Measurements from ENCODE around the gene TSG101.

The TSG101 gene, protein sequence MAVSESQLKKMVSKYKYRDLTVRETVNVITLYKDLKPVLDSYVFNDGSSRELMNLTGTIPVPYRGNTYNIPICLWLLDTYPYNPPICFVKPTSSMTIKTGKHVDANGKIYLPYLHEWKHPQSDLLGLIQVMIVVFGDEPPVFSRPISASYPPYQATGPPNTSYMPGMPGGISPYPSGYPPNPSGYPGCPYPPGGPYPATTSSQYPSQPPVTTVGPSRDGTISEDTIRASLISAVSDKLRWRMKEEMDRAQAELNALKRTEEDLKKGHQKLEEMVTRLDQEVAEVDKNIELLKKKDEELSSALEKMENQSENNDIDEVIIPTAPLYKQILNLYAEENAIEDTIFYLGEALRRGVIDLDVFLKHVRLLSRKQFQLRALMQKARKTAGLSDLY

DNA sequence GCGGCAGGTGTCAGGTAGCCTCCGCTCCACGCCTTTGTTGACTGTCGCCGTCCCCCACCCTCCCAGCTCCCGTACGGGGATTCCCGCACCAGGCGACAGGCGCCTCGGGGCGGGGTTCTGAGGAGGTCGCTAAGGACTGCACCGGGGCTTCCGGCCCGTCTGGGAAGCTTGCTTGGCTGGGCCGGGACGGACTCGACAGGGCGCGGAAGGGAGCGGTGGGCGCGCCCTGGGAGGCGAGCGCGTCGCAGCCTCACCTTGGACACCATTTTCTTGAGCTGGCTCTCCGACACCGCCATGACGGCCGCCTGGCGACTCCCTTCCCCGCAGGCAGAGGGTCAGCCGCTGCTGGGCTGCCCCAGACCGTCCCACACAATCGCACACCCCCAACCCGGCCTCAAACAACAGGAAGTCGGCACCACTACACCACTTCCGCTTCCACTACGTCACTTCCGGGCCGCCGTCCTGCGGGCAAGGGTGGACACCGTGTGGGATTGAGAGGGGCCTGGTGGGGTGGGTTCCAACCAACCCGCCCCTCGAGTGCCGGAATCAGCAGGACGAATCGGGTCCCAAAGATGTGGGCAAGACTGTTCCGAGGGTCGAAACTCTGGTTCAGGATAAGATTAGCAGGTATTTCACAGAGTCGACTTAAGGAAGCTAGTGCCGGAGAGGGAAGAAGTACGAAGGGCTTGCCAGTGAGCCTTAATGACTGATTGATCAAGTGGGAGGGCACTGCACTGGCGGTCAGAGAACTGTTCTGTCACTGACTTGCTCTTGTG lies at the start of gene TSG101:
Gene TSG101 (minus strand): TSS at position 422 of the 776 bp plus-strand sequence. CDS start 126 bp downstream, at position 296.
- peak; percentile 63 to 77 for DNase-seq

DNA sequence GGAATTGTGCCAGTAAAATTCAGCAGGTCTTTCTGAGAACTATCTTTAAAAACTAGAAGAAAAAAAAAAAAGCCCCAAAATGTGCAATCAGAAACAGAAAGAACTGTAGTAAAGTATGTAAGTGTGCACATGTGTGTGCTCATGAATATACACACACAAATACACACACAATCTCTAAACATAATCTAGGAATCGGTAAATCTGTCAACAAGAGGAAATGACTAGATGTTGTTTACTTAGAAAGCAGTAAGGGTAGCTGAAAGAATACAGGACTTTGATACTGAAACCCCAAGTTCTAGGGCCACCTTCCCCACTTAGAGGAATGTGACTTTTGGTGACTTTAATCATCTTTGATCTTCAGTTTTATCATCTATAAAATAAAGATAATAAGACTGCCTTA lies 48.6 kb upstream of the TSG101 start:
- DNase-seq: no peak

DNA sequence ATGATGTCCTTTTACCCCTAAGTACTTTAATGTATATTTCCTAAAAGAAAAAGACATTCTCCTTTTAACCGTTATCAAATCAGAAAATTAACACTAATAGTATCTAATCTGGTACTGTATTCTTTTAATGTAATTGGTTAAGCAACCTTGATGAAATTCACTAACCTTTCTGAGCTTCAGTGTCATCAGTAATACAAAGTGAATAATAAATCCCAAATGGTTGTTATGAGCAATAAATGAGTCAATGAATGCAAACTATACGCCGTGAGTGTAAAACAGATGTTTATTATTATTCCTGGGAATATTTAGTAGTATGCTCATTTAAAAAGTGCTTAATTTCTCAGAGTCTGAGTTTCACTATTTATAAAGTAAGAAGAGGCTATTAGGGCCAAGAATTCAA lies 40.3 kb upstream of the TSG101 start:
- no peak for DNase-seq

DNA sequence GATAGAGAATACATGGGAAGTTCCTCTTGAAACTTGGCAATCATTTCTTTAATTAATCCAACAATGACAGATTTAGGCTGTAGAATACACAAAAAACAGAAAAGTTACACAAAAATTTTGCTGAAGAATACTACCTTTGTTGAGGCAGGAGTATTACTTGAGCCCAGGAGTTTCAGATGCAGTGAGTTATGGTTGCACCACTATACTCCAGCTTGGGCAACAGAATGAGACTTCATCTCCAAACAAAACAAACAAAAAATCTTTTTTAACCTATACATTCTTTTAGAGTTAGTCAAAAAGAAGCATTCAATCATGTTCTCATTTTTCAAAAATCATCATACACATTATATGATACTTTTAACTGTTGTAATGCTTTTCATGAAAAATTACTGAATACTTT lies 39.7 kb upstream of the TSG101 start:
- no peak for DNase-seq

DNA sequence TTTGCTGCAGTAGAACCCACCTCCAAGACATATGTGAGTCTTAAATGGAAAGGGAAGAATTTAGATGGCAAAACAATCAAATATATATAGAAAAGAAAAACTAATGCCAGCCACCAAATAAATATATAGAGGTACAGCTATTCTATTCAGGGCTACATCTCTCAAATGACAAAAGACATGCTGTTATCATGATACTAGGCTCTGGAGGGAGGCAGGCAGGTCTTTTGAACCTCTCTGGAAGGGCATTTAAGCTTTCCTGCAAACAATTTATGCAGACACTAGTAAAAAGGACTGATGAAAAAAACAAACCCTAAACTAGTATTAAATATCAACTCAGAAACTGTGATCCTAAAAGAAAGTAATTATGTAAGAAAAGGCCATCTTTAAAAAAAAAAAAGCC lies 37.4 kb upstream of the TSG101 start:
- DNase-seq: no peak

DNA sequence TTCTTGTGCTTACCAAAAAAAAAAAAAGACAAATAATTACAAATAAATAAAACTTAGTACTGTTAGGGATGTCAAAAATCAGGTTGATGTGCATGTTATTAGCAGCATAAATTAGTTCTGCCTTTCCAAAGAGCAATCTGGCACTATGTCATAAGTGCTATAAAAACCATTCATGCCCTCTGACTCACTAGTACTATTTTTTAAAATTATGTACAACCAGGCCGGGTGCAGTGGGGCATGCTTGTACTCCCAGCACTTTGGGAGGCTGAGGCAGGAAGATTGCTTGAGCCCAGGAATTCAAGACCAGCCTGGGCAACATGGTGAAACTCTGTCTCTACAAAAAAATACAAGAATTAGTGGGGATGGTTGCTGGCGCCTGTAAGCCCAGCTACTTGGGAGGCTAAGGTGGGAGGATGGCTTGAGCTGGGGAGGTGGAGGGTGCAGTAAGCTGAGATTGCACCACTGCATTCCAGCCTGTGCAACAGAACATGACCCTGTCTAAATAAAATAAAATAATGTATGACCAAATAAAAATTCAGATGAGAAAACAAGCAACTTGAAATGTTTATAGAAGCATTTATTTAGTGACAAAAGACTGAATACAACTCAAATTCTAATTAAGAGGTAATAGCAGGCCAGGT lies 36.5 kb upstream of the TSG101 start:
- DNase-seq: no peak

DNA sequence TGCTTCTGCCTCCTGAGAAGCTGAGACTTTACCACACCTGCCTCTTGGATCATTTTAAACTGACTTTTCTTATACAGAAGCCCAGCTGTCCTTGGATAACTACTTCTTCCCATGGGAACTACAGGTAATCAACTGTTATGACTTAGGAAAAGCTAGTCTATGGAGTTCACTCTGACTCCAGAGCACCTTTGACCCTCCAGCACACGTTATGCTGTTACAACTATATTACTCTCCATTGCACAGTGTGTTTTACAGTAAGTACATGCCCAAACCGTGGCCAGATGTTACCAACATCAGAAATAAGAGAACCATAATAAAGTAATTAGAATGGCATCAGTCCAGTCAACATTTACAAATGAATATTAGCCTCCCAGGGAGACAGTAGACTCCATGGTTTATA lies 21.3 kb upstream of the TSG101 start:
- no peak for DNase-seq

DNA sequence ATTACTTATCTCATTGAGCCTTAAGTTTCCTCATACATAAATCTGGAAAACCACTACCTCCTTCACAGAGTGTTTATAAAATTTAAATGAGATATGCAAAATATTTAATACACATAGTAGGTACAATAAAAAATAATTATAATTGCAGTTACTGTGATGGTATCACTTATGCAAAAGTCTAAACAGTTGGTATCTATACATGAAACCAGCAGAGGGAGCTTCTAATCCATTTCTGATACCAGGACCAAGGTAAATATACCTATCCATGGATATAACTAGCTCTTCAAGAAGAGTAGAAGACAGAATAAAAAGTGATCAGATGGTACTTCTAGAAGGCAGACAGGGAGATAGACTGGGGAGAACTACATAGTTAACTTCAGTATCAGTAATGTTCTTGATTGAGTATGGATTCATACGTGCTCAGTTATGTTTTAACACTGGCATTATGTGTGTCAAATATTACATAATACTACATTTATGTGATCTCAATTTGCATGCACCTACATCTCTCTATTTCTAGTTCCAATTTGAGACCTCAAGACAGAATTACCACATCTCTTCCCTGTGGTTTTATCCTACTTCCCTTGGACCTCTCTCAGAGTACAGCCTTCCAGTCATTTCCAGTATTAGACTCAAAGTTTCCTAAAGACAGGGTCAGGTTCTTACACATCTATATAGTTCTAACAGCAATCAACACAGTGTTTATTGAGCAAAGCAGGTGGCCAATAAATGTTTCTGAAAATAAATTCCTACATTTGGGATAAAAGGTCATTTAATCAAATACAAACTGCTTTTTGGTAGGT lies 13.7 kb upstream of the TSG101 start:
- no peak for DNase-seq

DNA sequence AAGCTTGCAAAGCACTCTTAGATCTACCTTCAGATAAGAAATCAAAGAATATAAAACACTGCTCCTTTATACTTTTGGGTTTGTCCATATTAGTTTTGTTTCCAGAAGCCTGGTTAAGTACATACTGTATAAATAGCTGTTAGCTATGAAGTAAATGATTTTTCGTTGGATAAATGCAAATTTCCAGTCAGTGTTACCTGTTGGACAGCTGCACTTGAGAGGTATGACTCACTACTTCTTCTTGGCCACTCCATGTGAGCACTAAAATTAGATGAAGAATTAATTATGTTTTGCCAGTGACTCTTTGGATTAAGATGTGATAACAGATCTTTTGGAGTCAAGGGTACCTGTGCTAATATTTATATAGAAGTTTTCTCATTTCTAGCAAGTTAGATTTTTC lies 9.5 kb upstream of the TSG101 start:
- no peak for DNase-seq

DNA sequence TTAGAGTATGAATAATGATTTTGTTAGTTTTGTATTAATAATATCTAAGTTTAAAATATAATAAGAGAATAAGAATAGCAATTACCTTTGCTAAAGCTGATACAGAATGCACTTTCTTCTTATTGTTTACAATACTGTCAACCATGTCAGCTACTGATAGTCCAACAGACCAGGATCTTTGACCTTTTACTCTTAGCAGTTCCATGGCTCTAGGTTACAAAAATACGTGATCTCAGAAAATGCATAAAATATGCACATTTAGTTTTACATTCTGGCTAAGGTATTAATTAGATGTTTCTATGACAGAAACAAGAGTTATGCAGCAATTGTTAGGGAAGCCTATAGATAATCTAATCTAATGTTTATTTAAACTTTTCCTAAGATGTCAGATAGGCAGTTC lies 7.5 kb upstream of the TSG101 start:
- DNase-seq: no peak

DNA sequence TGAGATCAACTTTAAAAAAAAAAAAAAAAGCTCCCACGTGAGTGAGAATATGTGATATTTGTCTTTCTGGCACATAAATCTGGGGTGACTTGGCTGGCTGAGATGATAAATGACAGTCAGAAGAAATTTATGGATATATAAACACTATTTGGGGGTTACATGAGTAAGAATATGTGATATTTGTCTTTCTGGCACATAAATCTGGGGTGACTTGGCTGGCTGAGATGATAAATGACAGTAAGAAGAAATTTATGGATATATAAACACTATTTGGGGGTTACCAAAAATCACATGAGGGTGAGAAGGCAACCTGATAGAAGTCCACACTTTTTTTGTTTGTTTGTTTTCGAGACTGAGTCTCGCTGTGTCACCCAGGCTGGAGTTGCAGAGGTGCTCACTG lies 6.6 kb upstream of the TSG101 start:
- DNase-seq: no peak

DNA sequence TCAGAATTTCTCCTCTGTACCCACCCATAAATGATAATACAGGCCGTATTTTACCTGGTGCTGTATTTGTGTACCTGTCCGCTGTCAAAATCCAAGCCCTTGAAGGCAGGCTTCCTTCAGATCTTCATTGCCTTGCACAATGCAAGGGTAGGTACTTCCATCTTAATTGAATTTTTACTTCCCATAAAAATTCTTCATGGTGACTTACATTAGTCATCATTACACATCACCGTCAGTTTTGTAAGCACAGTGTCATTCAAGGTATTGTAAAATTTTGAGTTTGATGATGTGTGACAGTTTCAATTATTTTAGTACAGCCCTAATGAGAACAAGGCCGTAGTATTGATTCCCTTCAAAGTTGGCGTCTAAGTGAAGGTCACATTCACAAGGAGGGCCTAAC lies 770 bp upstream of the TSG101 start:
- no peak for DNase-seq

DNA sequence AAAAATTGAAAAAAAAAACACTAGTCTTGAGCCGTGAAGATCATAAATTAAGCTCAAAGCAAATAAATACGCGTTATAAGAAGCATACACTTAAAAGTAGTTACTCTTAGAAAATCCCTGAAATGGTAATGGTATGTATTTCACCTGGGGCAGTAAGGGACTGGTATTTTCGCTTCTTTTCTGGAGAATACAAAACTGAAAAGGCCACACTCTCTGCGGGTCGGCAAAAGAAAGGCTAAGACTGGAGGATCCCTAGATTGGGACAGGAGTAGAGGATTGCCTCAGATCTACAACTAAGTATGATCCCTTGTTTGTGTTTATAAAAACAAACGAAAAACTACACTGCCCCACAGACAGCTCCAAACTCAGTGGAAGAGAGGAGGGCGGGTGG lies 617 bp downstream of the TSG101 start:
- no peak for DNase-seq

DNA sequence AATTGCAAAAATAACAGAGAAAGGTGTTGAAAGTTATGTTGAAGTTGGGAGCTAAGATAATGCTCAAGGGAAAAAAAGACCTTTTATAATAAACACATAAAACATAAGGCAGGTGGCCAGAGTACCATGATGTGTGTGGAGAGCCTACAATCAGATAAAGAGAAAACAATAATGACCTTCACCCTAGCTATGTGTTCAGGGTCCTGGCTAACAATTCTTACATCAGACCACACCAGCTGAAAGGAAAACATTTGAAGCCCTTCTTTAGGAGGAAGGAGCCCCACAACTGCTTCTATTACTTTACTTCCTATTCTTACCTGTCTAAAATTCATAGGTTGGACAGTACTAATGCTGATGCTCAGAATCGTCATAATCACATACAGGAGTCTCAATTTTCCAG lies 2.5 kb downstream of the TSG101 start:
- DNase-seq: no peak

DNA sequence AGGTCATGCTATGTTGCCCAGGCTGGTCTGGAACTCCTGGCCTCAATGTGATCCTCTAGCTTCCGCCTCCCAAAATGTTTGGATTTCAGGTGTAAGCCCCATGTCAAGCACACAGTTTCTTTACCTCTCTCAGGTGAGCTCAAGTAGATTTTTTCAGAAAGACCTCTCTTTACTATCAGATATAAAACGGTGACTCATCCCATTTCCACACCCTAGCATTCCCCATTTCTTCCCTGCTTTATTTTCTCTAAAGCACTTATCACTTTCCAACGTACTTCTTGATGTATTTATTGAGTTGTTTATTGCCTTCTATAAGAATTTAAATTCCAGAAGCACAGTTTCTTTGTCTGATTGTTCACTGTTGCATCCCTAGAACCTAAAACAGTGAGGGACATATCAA lies 3.7 kb downstream of the TSG101 start:
- DNase-seq: no peak

DNA sequence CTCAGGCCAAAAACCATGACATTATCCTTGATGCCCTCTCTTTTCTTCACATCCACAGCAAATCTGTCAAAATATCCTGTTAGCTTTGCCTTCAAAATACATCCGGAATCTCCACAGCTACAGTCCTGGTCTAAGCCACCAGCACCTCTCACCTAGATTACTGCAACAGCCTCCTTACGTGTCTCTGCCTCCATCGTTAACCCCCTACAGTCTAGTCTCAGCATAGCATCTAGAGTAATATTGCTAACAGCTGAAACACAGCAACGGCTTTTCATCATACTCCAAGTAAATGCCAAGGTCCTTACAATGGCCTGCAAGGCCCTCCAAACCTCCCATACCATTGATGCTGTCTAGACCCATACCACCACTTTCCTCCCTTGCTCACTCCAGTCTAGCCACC lies 4.4 kb downstream of the TSG101 start:
- DNase-seq: no peak

DNA sequence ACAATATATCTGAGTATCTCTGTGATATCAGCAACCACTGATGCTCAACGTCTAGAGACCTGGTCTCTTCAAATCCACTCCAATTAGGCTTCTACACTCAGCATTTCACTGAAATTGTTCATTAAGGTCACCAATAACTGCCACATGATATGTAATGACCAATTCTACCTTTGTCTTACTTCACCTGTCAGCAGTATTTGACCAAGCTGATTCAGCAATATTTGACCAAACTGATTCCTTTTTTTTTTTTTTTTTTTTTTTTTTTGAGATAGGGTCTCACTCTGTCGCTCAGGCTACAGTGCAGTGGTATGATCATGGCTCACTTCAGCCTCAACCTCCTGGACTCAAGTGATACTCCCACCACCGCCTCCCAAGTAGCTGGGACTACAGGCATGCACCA lies 5.6 kb downstream of the TSG101 start:
- DNase-seq: no peak

DNA sequence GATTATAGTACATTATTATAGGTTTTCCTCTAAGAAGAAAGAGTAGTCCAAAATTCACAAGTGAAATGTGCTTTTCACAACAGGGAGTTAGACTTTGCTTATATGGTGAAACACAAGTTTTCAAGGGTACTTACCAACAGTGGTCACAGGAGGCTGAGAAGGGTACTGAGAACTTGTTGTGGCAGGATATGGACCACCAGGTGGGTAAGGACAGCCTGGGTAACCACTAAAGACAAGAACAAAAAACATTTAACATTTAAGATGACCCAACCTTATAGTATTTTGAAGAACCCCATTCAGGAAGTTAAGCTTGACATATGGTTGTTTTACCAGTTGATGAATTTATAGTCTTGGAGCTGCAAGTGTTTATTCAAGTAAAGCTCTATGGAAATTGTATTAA lies 24.4 kb downstream of the TSG101 start:
- DNase-seq: no peak

DNA sequence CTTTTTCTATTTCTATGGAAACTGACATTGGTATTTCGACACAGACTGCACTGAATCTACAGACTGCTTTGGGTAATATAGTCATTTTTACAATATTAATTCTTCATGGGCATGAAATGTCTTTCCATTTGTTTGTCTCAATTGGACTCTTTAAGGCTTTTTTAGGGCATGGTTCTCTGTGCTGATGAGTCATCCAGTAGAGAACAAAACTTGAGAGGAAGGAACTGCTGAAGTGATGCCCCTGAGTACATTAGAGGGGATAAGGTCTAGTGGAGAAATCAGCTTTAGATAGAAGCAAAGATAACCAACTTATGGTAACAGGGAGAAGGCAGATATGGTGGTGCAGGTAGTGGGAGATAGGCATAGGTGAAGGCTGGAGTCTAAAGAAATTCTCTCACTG lies 25.1 kb downstream of the TSG101 start:
- no peak for DNase-seq

DNA sequence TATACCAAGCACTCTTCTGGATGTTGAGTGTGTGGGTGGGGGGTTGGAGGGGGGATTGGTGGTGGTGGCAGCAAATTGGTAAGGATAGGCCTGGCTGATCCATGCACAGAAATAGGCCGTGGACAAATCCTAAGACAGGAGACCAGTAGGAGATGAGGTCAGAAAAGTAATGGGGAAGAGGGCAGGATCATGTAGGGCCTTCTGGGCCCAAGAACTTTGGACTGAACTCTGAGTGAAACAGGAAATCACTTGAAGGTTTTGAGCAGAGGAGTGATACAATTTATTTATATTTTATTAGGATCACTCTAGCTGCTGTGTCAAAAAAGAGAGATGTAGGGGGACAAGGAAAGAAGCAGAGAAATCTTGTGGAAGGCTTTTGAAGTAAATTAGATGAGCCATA lies 28.7 kb downstream of the TSG101 start:
- no peak for DNase-seq

DNA sequence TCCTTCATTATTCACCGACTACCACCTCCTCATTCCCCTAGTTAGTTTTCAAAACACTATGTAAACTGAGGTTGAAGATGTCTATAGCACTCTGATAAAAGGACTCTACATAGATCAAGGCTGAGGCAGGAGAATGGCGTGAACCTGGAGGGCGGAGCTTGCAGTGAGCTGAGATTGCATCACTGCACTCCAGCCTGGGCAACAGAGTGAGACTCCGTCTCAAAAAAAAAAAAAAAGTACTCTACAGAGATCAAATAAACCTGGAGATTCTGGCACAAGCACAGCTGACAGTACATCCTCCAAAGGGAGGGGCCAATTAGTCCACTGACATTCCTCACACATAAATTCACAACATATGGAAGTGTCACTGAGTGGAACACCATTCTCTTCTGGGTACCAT lies 31.0 kb downstream of the TSG101 start:
- no peak for DNase-seq

DNA sequence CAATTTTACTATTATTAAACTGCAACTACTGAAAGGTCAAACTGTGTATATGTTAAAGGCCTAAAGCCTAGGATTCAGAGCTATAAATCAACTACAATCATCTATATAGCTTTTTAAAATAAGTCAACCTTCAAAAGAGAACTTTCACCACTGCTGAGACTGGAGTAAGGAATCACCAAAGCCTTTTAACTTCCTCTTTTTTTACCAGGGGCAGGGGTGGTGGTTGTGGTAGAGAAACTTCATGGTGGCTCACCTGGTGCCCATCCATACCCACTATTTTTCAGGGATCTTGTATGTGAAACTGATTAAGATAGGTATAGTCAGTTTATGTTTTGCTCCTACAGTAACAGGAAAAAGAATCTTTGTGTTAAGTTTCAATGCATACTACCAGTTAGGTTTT lies 31.5 kb downstream of the TSG101 start:
- DNase-seq: no peak

DNA sequence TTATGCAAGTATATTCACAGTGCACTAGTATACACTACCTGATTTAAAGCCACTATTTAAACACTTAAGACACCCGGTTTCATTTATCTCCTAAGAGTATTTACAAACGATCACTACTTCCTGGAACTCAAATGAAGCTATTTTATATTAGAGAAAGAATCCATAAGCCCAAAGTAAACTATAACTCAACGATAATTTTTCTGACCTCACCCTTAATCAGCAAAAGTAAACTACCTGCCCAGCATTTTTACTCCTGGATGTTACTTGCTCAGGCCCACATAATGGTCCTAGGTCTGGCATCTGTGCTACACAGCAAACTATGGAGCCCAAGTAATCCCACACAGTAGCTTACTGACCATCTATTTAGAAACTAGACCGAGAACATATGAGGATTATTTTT lies 33.4 kb downstream of the TSG101 start:
- DNase-seq: no peak
